GM18511 (cell line): ENCODE measurements around the gene SPTB.

Source experiments
- ATAC-seq: cut with Tn5 transposase; IDR thresholded peaks from one replicate; pipeline ENCODE4 v1.9.1; 2021; ENCODE audit warnings: mild to moderate bottlenecking, moderate library complexity; ENCODE audit not compliant: unreplicated experiment

The SPTB gene

GRCh38 chr14:64717870-64718269 is 161.8 kb downstream of the SPTB start:
- ATAC-seq, result no peak

GRCh38 chr14:64715628-64716412 is 163.9 kb downstream of the SPTB start:
- no peak for ATAC-seq

- no peak for ATAC-seq
Observed at GRCh38 chr14:64715146-64715627, 164.5 kb downstream of the SPTB start.

GRCh38 chr14:64714432-64715025 is 165.2 kb downstream of the SPTB start:
- ATAC-seq, result no peak

GRCh38 chr14:64713677-64714076 is 166.0 kb downstream of the SPTB start:
- no peak for ATAC-seq

- ATAC-seq, result no peak
Observed at GRCh38 chr14:64711039-64711438, 168.7 kb downstream of the SPTB start.

GRCh38 chr14:64709126-64709525 is 170.6 kb downstream of the SPTB start:
- no peak for ATAC-seq

- no peak for ATAC-seq
Observed at GRCh38 chr14:64708148-64709004, 171.3 kb downstream of the SPTB start.

- ATAC-seq, result no peak
Observed at GRCh38 chr14:64707661-64708060, 172.0 kb downstream of the SPTB start.

GRCh38 chr14:64706593-64707193 is 173.0 kb downstream of the SPTB start:
- no peak for ATAC-seq

- no peak for ATAC-seq
Observed at GRCh38 chr14:64706119-64706592, 173.6 kb downstream of the SPTB start.

GRCh38 chr14:64705381-64706118 is 174.2 kb downstream of the SPTB start:
- no peak for ATAC-seq

- ATAC-seq, result no peak
Observed at GRCh38 chr14:64704743-64705380, 174.8 kb downstream of the SPTB start.

- ATAC-seq, result no peak
Observed at GRCh38 chr14:64704143-64704742, 175.5 kb downstream of the SPTB start, which contains the start of gene PLEKHG3. Gene PLEKHG3, plus strand, starts transcription at chr14:64704424. Its CDS starts 23,208 bp downstream, at chr14:64727632.

GRCh38 chr14:64703395-64704142 is 176.1 kb downstream of the SPTB start:
- ATAC-seq, result no peak

GRCh38 chr14:64702493-64703394 is 177.0 kb downstream of the SPTB start:
- ATAC-seq, result no peak

- ATAC-seq, result no peak
Observed at GRCh38 chr14:64701660-64702059, 178.0 kb downstream of the SPTB start.
